Fibroblast of skin of back (primary cell): ENCODE data around the gene ATP2C2.
"Not testable (repeated sequence)": the region's sequence is repeated elsewhere in the genome, so short reads cannot be mapped to it uniquely, and the experiment has no call there.

Experiments
- DNase-seq: peaks from one replicate; pipeline ENCODE4 v3.0.0-alpha.2; 2013

The ATP2C2 gene

GRCh38 chr16:84367297-84367680, 1.0 kb upstream of the ATP2C2 start:
- no peak for DNase-seq

GRCh38 chr16:84367750-84368307, 509 bp upstream of the ATP2C2 start:
- no peak for DNase-seq

GRCh38 chr16:84369105-84369504, 767 bp downstream of the ATP2C2 start:
- no peak for DNase-seq

GRCh38 chr16:84369938-84370627, 1.7 kb downstream of the ATP2C2 start:
- no peak for DNase-seq

- no peak for DNase-seq
Measured at GRCh38 chr16:84370723-84371552, 2.6 kb downstream of the ATP2C2 start.

- DNase-seq = no peak
Measured at GRCh38 chr16:84371553-84371865, 3.2 kb downstream of the ATP2C2 start.

GRCh38 chr16:84373907-84374489, 5.7 kb downstream of the ATP2C2 start:
- no peak for DNase-seq

- no peak for DNase-seq
Measured at GRCh38 chr16:84378099-84378498, 9.8 kb downstream of the ATP2C2 start.

GRCh38 chr16:84378567-84378966, 10.2 kb downstream of the ATP2C2 start:
- DNase-seq = no peak

- DNase-seq = no peak
Measured at GRCh38 chr16:84379008-84379708, 10.8 kb downstream of the ATP2C2 start.

GRCh38 chr16:84379709-84380362, 11.5 kb downstream of the ATP2C2 start:
- DNase-seq = no peak

GRCh38 chr16:84380405-84380804, 12.1 kb downstream of the ATP2C2 start:
- DNase-seq = no peak

- no peak for DNase-seq
Measured at GRCh38 chr16:84382396-84382795, 14.1 kb downstream of the ATP2C2 start.

- DNase-seq = no peak
Measured at GRCh38 chr16:84383106-84383505, 14.8 kb downstream of the ATP2C2 start.

GRCh38 chr16:84386047-84386446, 17.7 kb downstream of the ATP2C2 start:
- DNase-seq = no peak

GRCh38 chr16:84387021-84387420, 18.7 kb downstream of the ATP2C2 start:
- no peak for DNase-seq

- no peak for DNase-seq
Measured at GRCh38 chr16:84390131-84390785, 21.9 kb downstream of the ATP2C2 start.

GRCh38 chr16:84391151-84392030, 23.1 kb downstream of the ATP2C2 start:
- DNase-seq = peak; percentile 53

GRCh38 chr16:84392031-84392360, 23.7 kb downstream of the ATP2C2 start:
- DNase-seq = no peak

- not testable (repeated sequence) for DNase-seq
Measured at GRCh38 chr16:84396082-84396481, 27.7 kb downstream of the ATP2C2 start.

GRCh38 chr16:84396537-84397008, 28.2 kb downstream of the ATP2C2 start:
- DNase-seq = no peak
